Endodermal cell (in vitro differentiated cells): ENCODE measurements around the gene ERVK3-1. TPM values are rescaled to one million over a fixed set of nuclear protein-coding genes. Genes with fewer than 3 reads are reported as not detected.

Experiments used
- DNase-seq: peaks from one replicate; pipeline ENCODE4 v3.0.0-alpha.2; 2017
- H3K27ac ChIP-seq: 2 replicates; pipeline ENCODE4 v1.5.1; 2013; ENCODE audit warnings: mild to moderate bottlenecking, low read depth, low read length, moderate library complexity
- H3K27me3 ChIP-seq: 2 replicates; pipeline ENCODE4 v1.6.1; 2013; ENCODE audit warnings: mild to moderate bottlenecking, low read length, moderate library complexity; ENCODE audit not compliant: insufficient read depth, control insufficient read depth, poor library complexity, severe bottlenecking
- H3K36me3 ChIP-seq: 2 replicates; pipeline ENCODE4 v1.7.0; 2013; ENCODE audit warnings: mild to moderate bottlenecking, low read length, moderate library complexity; ENCODE audit not compliant: control insufficient read depth, insufficient read depth
- H3K4me1 ChIP-seq: one replicate; pipeline ENCODE4 v1.7.0; 2013; ENCODE audit warnings: low read length; ENCODE audit not compliant: control insufficient read depth, insufficient read depth
- H3K4me3 ChIP-seq: 2 replicates; pipeline ENCODE4 v1.5.1; 2013; ENCODE audit warnings: mild to moderate bottlenecking, low read length, moderate library complexity
- H3K9ac ChIP-seq: 2 replicates; pipeline ENCODE4 v1.6.1; 2013; ENCODE audit warnings: mild to moderate bottlenecking, low read length, moderate library complexity; ENCODE audit not compliant: poor library complexity, severe bottlenecking; ENCODE audit errors: extremely low read depth
- H3K9me3 ChIP-seq: 2 replicates; pipeline ENCODE4 v1.6.1; 2013; ENCODE audit warnings: mild to moderate bottlenecking, low read length, moderate library complexity; ENCODE audit not compliant: control insufficient read depth
- H3K27ac Mint-ChIP-seq: 2 replicates; pipeline ENCODE4 v1.8.0; 2020; ENCODE audit warnings: mixed read lengths
- H3K27me3 Mint-ChIP-seq: 2 replicates; pipeline ENCODE4 v1.8.0; 2021; ENCODE audit warnings: mild to moderate bottlenecking, mixed read lengths; ENCODE audit not compliant: insufficient read depth
- H3K36me3 Mint-ChIP-seq: 2 replicates; pipeline ENCODE4 v1.8.0; 2020; ENCODE audit warnings: low read depth, mixed read lengths
- H3K4me1 Mint-ChIP-seq: 2 replicates; pipeline ENCODE4 v1.8.0; 2020; ENCODE audit warnings: mixed read lengths
- H3K4me3 Mint-ChIP-seq: 2 replicates; pipeline ENCODE4 v1.8.0; 2020; ENCODE audit warnings: mild to moderate bottlenecking, moderate library complexity, mixed read lengths
- H3K9me3 Mint-ChIP-seq: 2 replicates; pipeline ENCODE4 v1.8.0; 2020; ENCODE audit warnings: mild to moderate bottlenecking, mixed read lengths
- WGBS, 2 experiments: methylation state at CpG; one replicate each; pipeline versions ENCODE4 v1.1.5 to v1.1.7; 2013; ENCODE audit warnings: missing lambda C conversion rate in 2 of 2, mixed read lengths in 1 of 2; ENCODE audit not compliant: insufficient coverage in 1 of 2, insufficient read length in 1 of 2; 5-methylcytosine and 5-hydroxymethylcytosine counted together
- total RNA-seq, 2 donors: library from RNA; stranded (reverse); fragmentation: NEBNext Ultra II Directional in 1 of 2; extraction: Animal tissue kit (Norgen Biotek cat#: 25700) in 1 of 2; gene quantifications; 2 replicates in 1 of 2; 3 replicates in 1 of 2; pipeline ENCODE4 v1.2.1, GENCODE V29; 2021
- TF ChIP-seq, protein P1 (sequence below): fragments of 200-600 bp; sonication (generic); conservative IDR thresholded peaks from 2 replicates; pipeline ENCODE4 v1.5.0; 2021; ENCODE audit warnings: antibody characterized with exemption, mild to moderate bottlenecking

ERVK3-1 gene
- total RNA-seq, 2 donors from 2014 or later: 27.5 to 28.0 TPM

DNA sequence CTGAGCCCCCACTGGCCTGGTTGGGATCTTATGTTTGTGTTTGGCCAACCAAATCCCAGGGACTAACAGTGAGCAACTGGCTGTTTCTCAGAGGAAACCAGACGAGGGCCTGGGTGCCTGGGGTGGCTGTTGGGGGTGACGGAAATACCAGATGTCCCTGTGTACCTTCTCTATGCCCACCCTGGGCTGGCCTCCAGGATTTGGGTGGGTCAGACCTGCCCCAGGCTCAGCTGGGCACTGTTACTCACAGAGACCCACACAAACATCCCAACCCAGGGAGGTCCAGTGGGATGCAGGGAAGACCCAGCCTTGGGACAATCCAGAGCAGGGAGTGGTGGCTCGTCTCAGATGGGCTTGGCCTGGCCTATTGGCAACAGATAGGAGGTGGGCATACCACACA, 30.5 kb downstream of the ERVK3-1 start:
- 94 to 100% methylated on average over 1 to 3 of the region's 3 CpGs for WGBS, 2 experiments
- Mint-ChIP-seq H3K27me3 (no peaks in the 10 kb centered on the region), H3K36me3 (peaks cover 57% of the 10 kb centered on the region), H3K27ac (no peak overlapping the region), H3K4me1 (peaks cover 9% of the 10 kb centered on the region), H3K4me3 (no peak overlapping the region), H3K9me3 (peaks cover 20% of the 10 kb centered on the region)
- Histone ChIP-seq H3K36me3 (peaks cover 52% of the 10 kb centered on the region), H3K4me3 (no peak overlapping the region), H3K27me3 (no peaks in the 10 kb centered on the region), H3K9me3 (no peaks in the 10 kb centered on the region), H3K9ac (no peak overlapping the region), H3K4me1 (peaks cover 3% of the 10 kb centered on the region), H3K27ac (no peak overlapping the region)
- DNase-seq: no peak
- TF ChIP-seq, protein P1, sequence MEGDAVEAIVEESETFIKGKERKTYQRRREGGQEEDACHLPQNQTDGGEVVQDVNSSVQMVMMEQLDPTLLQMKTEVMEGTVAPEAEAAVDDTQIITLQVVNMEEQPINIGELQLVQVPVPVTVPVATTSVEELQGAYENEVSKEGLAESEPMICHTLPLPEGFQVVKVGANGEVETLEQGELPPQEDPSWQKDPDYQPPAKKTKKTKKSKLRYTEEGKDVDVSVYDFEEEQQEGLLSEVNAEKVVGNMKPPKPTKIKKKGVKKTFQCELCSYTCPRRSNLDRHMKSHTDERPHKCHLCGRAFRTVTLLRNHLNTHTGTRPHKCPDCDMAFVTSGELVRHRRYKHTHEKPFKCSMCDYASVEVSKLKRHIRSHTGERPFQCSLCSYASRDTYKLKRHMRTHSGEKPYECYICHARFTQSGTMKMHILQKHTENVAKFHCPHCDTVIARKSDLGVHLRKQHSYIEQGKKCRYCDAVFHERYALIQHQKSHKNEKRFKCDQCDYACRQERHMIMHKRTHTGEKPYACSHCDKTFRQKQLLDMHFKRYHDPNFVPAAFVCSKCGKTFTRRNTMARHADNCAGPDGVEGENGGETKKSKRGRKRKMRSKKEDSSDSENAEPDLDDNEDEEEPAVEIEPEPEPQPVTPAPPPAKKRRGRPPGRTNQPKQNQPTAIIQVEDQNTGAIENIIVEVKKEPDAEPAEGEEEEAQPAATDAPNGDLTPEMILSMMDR: no peak

DNA sequence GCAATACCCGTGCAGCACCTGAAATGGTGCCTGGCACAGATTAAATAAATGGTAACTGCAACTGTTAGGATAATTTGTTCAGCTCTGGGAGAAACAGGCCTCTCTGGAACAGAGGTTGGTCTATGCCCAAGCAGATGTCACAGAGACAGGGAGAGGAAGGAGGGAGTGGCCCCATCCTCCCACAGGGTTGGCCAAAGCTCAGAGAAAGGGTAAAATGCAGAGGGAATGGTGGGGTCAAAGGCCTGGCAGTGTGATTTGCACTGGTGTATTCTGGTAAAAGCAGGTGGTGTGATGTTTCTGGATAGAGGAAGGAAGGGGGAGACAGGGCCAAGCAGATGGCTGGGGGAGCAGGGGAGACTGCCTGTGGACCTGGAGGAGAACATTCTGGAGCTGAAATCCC, 31.0 kb downstream of the ERVK3-1 start:
- no peaks in the 10 kb centered on the region for H3K27me3 Mint-ChIP-seq
- no peak overlapping the region for H3K27ac Mint-ChIP-seq
- Histone ChIP-seq H3K27me3 (no peaks in the 10 kb centered on the region), H3K36me3 (peaks cover 54% of the 10 kb centered on the region), H3K4me3 (no peak overlapping the region), H3K4me1 (no peaks in the 10 kb centered on the region), H3K9ac (no peak overlapping the region), H3K27ac (no peak overlapping the region), H3K9me3 (no peaks in the 10 kb centered on the region)
- H3K4me3 Mint-ChIP-seq: no peak overlapping the region
- H3K9me3 Mint-ChIP-seq: peaks cover 20% of the 10 kb centered on the region
- H3K4me1 Mint-ChIP-seq: peaks cover 6% of the 10 kb centered on the region
- H3K36me3 Mint-ChIP-seq: peaks cover 61% of the 10 kb centered on the region
- no peak for DNase-seq
- WGBS, 2 experiments: 97 to 100% methylated on average over 1 of the region's 1 CpG
- TF ChIP-seq, protein P1: no peak

DNA sequence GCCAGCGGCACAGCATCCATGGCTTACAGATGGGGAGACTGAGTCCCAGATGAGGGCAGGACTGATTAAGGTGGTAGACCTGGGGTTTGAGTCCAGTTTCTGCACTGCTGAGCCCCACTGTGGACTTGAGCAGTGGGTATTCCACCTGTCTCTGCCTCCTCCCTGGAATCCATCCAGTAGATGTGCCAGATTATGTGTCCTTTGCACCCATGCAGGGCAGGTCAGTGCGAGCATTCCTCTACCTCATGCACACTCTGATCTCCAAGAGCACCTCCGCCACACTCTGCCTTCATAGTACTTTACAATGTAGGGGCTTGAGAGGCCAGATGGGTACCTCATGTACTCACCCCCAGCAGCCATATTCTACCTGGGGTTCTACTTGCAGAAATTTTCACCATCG, 31.6 kb downstream of the ERVK3-1 start:
- Mint-ChIP-seq H3K27me3 (no peaks in the 10 kb centered on the region), H3K36me3 (peaks cover 62% of the 10 kb centered on the region), H3K4me3 (no peak overlapping the region), H3K27ac (no peak overlapping the region), H3K4me1 (peaks cover 6% of the 10 kb centered on the region), H3K9me3 (peaks cover 20% of the 10 kb centered on the region)
- Histone ChIP-seq H3K4me3 (no peak overlapping the region), H3K27ac (no peak overlapping the region), H3K9ac (no peak overlapping the region), H3K9me3 (no peaks in the 10 kb centered on the region), H3K36me3 (peaks cover 58% of the 10 kb centered on the region), H3K27me3 (no peaks in the 10 kb centered on the region), H3K4me1 (no peaks in the 10 kb centered on the region)
- TF ChIP-seq, protein P1: no peak
- DNase-seq: no peak
- WGBS, 2 experiments: 96 to 100% methylated on average over 2 to 4 of the region's 4 CpGs
